Neural crest cell (in vitro differentiated cells): Measurements from ENCODE around the gene EEF1A2. TPM values are rescaled to one million over a fixed set of nuclear protein-coding genes. Genes with fewer than 3 reads are reported as not detected.

Source experiments
- DNase-seq: peaks from one replicate; pipeline ENCODE4 v3.0.0; 2021; ENCODE audit warnings: low read depth, mixed read lengths, low spot score
- H3K27ac Mint-ChIP-seq: one replicate; pipeline ENCODE4 v1.8.0; 2021; ENCODE audit warnings: mild to moderate bottlenecking, mixed read lengths; ENCODE audit not compliant: unreplicated experiment
- H3K27me3 Mint-ChIP-seq: 2 replicates; pipeline ENCODE4 v1.8.0; 2021; ENCODE audit warnings: low read depth, mild to moderate bottlenecking, mixed read lengths
- H3K36me3 Mint-ChIP-seq: 2 replicates; pipeline ENCODE4 v1.8.0; 2021; ENCODE audit warnings: low read depth, mild to moderate bottlenecking, mixed read lengths
- H3K4me1 Mint-ChIP-seq: 2 replicates; pipeline ENCODE4 v1.8.0; 2021; ENCODE audit warnings: mixed read lengths
- H3K4me3 Mint-ChIP-seq: one replicate; pipeline ENCODE4 v1.8.0; 2021; ENCODE audit warnings: mild to moderate bottlenecking, mixed read lengths
- H3K9me3 Mint-ChIP-seq: 2 replicates; pipeline ENCODE4 v1.8.0; 2021; ENCODE audit warnings: mixed read lengths
- total RNA-seq: library from RNA; stranded (reverse); gene quantifications from 2 replicates; pipeline ENCODE4 v1.2.1, GENCODE V29; 2021
- TF ChIP-seq, protein P1 (sequence below): fragments of 200-600 bp; sonication (generic); conservative IDR thresholded peaks from 2 replicates; pipeline ENCODE4 v1.5.0; 2021; ENCODE audit warnings: antibody characterized with exemption, mild to moderate bottlenecking

EEF1A2 gene
- total RNA-seq, 1 donor from 2014 or later: 4.6 TPM

DNA sequence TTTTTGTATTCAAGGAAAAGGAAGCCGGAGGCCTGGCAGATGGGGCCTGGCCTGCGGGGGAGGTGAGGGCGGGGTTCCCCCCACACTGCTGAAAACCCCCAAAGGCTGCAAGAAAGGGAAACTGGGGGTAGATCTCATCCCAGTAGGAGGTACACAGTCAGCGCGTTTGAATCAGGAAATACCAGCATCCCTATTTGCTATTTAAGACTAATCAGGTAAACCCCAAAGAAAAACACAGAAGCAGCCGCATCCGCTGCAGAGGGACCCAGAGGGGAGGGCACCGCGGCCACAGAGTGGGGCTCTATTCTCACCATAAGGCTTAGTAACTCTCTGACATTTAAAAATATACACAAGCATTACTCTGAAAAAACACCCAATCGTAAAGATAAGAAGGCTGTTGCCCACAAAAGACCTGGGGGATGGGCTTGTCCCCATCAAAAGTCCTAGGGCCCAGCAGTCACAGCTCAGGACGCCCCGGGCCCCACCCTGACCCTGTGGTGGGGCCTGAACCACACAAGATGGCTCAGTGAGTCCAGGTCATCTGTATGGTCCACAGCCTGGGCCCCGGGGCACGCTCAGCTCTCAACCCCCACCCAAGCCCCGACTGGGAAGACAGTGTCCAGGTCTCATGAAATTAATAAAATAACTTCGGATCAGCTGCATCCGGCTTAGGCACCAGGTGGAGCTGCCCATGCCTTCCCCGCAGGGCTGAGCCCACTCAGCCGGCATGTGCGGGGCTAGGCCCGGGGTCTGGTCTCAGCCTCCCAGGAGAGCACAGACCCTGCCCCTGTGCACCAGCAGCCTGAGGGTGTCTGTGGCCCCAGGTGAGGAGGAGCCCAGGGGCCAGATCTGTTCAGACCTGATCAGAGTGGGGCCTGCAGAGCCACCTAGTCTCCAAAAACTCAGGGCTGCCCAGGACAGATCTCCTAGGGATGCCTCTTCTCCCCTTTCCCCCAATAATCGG lies 57.5 kb downstream of the EEF1A2 start:
- H3K4me3 Mint-ChIP-seq: no peak overlapping the region
- H3K27ac Mint-ChIP-seq: no peak overlapping the region
- no peak for DNase-seq
- TF ChIP-seq, protein P1, sequence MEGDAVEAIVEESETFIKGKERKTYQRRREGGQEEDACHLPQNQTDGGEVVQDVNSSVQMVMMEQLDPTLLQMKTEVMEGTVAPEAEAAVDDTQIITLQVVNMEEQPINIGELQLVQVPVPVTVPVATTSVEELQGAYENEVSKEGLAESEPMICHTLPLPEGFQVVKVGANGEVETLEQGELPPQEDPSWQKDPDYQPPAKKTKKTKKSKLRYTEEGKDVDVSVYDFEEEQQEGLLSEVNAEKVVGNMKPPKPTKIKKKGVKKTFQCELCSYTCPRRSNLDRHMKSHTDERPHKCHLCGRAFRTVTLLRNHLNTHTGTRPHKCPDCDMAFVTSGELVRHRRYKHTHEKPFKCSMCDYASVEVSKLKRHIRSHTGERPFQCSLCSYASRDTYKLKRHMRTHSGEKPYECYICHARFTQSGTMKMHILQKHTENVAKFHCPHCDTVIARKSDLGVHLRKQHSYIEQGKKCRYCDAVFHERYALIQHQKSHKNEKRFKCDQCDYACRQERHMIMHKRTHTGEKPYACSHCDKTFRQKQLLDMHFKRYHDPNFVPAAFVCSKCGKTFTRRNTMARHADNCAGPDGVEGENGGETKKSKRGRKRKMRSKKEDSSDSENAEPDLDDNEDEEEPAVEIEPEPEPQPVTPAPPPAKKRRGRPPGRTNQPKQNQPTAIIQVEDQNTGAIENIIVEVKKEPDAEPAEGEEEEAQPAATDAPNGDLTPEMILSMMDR: no peak
- H3K27me3 Mint-ChIP-seq: no peaks in the 10 kb centered on the region
- peaks cover 6% of the 10 kb centered on the region for H3K9me3 Mint-ChIP-seq
- H3K4me1 Mint-ChIP-seq: peaks cover 4% of the 10 kb centered on the region
- H3K36me3 Mint-ChIP-seq: peaks cover 5% of the 10 kb centered on the region

DNA sequence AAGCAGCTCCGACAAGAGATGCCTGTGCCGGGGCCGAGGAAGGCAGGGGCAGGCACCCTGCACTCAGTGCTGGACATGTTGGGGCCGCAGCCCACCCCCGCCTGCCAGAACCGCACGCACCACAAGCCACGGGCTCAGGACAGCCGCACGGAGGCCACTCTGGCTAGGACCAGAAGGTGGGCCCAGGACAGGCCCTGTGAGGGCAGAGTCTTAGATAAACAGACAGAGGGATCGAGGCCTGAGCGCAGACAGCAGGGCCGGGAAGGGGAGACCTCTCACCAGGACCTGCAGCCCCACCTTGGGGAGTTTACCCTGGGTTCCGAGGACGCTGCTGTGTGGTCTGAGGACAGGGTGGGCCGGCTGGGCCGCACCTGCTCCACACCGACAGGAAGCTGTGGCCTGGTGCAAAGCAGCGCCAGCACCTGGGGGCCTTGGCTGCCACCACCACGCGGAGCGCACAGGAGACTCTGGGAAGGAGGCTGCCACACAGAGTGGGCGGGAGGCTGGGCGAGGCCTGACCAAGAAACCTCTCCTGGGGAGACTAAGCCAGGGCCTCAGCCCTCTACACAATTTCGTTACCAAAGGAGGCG lies 58.4 kb downstream of the EEF1A2 start:
- TF ChIP-seq, protein P1: no peak
- H3K27me3 Mint-ChIP-seq: no peaks in the 10 kb centered on the region
- no peak overlapping the region for H3K4me3 Mint-ChIP-seq
- DNase-seq: no peak
- H3K9me3 Mint-ChIP-seq: peaks cover 6% of the 10 kb centered on the region
- H3K36me3 Mint-ChIP-seq: peaks cover 5% of the 10 kb centered on the region
- H3K27ac Mint-ChIP-seq: no peak overlapping the region
- H3K4me1 Mint-ChIP-seq: peaks cover 4% of the 10 kb centered on the region

DNA sequence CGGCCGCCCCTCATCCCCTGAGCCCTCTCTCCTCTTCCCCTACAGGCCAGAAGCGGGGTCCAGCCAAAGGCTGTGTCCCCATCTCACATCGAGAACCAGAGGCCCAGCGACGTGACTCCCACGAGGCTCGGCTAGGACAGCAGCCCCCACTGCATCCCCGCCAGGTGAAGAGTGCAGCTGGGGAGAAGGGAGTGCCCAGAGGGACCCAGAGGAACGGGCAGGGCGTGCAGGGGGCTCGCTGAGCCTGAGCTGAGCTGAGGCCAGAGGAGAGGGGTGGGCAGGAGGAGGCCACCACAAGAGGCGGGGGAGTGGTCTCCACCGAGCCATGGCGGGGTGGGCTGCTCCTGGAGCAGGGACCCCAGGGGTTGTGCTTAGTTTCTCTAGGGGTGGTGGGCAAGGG lies 59.0 kb downstream of the EEF1A2 start:
- peaks cover 7% of the 10 kb centered on the region for H3K4me1 Mint-ChIP-seq
- H3K27me3 Mint-ChIP-seq: no peaks in the 10 kb centered on the region
- no peak overlapping the region for H3K4me3 Mint-ChIP-seq
- TF ChIP-seq, protein P1: no peak
- H3K9me3 Mint-ChIP-seq: peaks cover 6% of the 10 kb centered on the region
- H3K27ac Mint-ChIP-seq: no peak overlapping the region
- DNase-seq: no peak
- peaks cover 6% of the 10 kb centered on the region for H3K36me3 Mint-ChIP-seq

DNA sequence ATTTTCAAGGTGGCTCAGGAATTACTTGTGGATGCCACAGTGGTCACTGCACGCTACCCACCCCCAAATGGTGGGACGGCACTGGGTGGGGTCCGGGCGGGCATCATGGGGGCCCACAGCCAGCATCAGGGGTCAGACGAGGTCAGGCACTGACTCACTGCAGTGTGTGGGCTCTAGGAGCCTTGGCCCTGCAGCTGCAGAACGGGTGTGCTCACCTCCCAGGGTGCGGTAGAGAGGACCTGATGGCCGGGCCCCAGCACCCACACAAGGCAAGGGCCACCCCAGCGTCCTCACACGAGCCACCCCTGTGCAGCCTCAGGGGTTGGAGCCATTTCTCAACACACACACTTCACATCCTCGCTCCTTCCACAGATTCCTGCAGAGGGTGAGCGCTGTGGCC lies 60.8 kb downstream of the EEF1A2 start:
- H3K27me3 Mint-ChIP-seq: no peaks in the 10 kb centered on the region

More for the DNA sequence above, 60.8 kb downstream of the EEF1A2 start:
- DNase-seq: no peak
- Mint-ChIP-seq H3K36me3 (peaks cover 9% of the 10 kb centered on the region), H3K4me1 (peaks cover 13% of the 10 kb centered on the region), H3K9me3 (peaks cover 4% of the 10 kb centered on the region), H3K4me3 (no peak overlapping the region), H3K27ac (no peak overlapping the region)
- TF ChIP-seq, protein P1: no peak

Other genes starting within 250 kb of the EEF1A2 start
- gene NKAIN4, start 244.6 kb downstream of the EEF1A2 start, total RNA-seq: 42.4 and 44.0 TPM in 2 replicates
- 128 and 132 TPM in 2 replicates for gene ARFGAP1, start 226.3 kb downstream of the EEF1A2 start, total RNA-seq
- gene COL20A1, start 205.9 kb downstream of the EEF1A2 start, total RNA-seq: 8.9 and 10.2 TPM in 2 replicates
- gene CHRNA4, start 137.7 kb downstream of the EEF1A2 start, total RNA-seq: 5.4 and 6.3 TPM in 2 replicates
- gene KCNQ2, start 26.4 kb downstream of the EEF1A2 start, total RNA-seq: 143 and 157 TPM in 2 replicates
- gene PPDPF, start 21.7 kb upstream of the EEF1A2 start, total RNA-seq: 193 and 201 TPM in 2 replicates
- gene PTK6, start 38.3 kb upstream of the EEF1A2 start, total RNA-seq: not detected in 2 replicates
- gene SRMS, start 48.7 kb upstream of the EEF1A2 start, total RNA-seq: not detected in 2 replicates
- 1.5 and 1.9 TPM in 2 replicates for gene FNDC11, start 55.1 kb upstream of the EEF1A2 start, total RNA-seq
- gene HELZ2, start 75.2 kb upstream of the EEF1A2 start, total RNA-seq: 22.3 and 26.5 TPM in 2 replicates
- 14.6 and 15.2 TPM in 2 replicates for gene GMEB2, start 128.0 kb upstream of the EEF1A2 start, total RNA-seq
- 96.4 and 101 TPM in 2 replicates for gene STMN3, start 154.3 kb upstream of the EEF1A2 start, total RNA-seq
- gene RTEL1, start 159.2 kb upstream of the EEF1A2 start, total RNA-seq: 46.7 and 48.4 TPM in 2 replicates
- gene TNFRSF6B, start 197.6 kb upstream of the EEF1A2 start, total RNA-seq: not detected in 2 replicates
- gene ARFRP1, start 208.9 kb upstream of the EEF1A2 start, total RNA-seq: 41.0 and 42.1 TPM in 2 replicates
- 31.3 and 32.1 TPM in 2 replicates for gene ZGPAT, start 209.0 kb upstream of the EEF1A2 start, total RNA-seq
- gene LIME1, start 237.6 kb upstream of the EEF1A2 start, total RNA-seq: 16.5 and 17.6 TPM in 2 replicates
- 73.3 and 79.1 TPM in 2 replicates for gene SLC2A4RG, start 240.7 kb upstream of the EEF1A2 start, total RNA-seq